ENCODE results near the gene MARVELD1.

Gene MARVELD1

GRCh38 chr10:97686301-97686961 is 27.1 kb upstream of the MARVELD1 start:
- TF ChIP-seq TAF1 (IDR thresholded peaks at IDR 0.05; ENCODE audit: borderline replicate concordance, insufficient read depth, low read length) (no peak), FOXP2 (optimal IDR thresholded peaks at IDR 0.05; ENCODE audit: borderline replicate concordance, extremely low read depth, extremely low read length, insufficient read depth) (no peak), POLR2AphosphoS5 (IDR thresholded peaks at IDR 0.05; ENCODE audit: low read depth, low read length) (no peak), SIN3A (IDR thresholded peaks at IDR 0.05; ENCODE audit: borderline replicate concordance, insufficient read depth, low read length) (no peak)
- TF ChIP-seq, protein P1, sequence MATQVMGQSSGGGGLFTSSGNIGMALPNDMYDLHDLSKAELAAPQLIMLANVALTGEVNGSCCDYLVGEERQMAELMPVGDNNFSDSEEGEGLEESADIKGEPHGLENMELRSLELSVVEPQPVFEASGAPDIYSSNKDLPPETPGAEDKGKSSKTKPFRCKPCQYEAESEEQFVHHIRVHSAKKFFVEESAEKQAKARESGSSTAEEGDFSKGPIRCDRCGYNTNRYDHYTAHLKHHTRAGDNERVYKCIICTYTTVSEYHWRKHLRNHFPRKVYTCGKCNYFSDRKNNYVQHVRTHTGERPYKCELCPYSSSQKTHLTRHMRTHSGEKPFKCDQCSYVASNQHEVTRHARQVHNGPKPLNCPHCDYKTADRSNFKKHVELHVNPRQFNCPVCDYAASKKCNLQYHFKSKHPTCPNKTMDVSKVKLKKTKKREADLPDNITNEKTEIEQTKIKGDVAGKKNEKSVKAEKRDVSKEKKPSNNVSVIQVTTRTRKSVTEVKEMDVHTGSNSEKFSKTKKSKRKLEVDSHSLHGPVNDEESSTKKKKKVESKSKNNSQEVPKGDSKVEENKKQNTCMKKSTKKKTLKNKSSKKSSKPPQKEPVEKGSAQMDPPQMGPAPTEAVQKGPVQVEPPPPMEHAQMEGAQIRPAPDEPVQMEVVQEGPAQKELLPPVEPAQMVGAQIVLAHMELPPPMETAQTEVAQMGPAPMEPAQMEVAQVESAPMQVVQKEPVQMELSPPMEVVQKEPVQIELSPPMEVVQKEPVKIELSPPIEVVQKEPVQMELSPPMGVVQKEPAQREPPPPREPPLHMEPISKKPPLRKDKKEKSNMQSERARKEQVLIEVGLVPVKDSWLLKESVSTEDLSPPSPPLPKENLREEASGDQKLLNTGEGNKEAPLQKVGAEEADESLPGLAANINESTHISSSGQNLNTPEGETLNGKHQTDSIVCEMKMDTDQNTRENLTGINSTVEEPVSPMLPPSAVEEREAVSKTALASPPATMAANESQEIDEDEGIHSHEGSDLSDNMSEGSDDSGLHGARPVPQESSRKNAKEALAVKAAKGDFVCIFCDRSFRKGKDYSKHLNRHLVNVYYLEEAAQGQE (IDR thresholded peaks at IDR 0.05; ENCODE audit: insufficient read depth in 1 of 2, low read depth in 2 of 2, low read length in 2 of 2) = no peak

DNA sequence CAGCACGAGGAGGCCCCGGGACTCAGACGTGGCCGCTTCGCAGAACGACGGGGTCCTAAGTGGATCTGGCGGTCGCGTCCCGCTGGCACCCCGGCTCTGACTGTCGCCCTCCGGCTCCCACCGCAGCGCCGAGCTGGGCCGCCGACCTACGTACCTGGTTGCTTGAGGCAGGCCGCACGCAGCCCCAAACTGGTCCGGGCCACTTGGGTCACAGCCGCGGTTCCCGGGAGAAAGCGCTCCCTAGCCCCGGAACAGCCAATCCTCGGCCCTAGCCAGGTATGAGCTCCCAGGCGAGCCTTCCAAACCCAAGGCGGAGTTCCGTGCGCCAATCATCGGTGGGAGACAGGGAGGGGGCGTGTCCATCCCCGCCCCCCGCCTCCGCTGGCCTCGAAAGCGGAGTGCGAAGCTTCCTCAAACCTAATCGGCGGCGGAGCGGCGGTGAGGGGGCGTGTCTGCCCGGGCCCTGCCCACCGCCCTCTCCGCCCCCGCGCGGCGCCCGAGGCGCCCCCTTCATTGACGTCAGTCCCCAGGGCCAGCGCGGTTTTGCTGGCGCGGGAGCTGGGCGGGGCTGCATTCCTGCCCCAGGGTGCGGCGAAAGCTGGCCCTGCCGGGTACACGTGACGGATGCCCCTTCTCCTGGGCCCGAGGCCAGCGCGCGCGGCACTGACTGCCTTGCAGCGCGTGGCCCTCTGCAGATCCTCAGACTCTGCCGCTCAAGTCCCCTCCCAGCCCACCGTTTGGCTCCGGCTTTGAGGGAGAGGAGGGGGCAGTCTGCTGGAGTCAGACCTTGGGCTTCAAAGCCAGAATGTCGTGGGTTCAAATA is 26.4 kb upstream of the MARVELD1 start, which contains the start of gene AVPI1:
Gene AVPI1, minus strand, starts transcription at position 280 of the 823 bp plus-strand sequence. CDS start 7,336 bp downstream, outside the sequence.
- no peak; the same call in 1 of the 2 replicates for TF ChIP-seq POLR2AphosphoS5 (IDR thresholded peaks at IDR 0.05; ENCODE audit: low read depth, low read length)
- TF ChIP-seq FOXP2 (optimal IDR thresholded peaks at IDR 0.05; ENCODE audit: borderline replicate concordance, extremely low read depth, extremely low read length, insufficient read depth) = peak; percentile 98
- TF ChIP-seq TAF1 (IDR thresholded peaks at IDR 0.05; ENCODE audit: borderline replicate concordance, insufficient read depth, low read length) = no peak
- TF ChIP-seq, protein P1 (IDR thresholded peaks at IDR 0.05; ENCODE audit: insufficient read depth in 1 of 2, low read depth in 2 of 2, low read length in 2 of 2) = no peak

- TF ChIP-seq POLR2AphosphoS5 (IDR thresholded peaks at IDR 0.05; ENCODE audit: low read depth, low read length) (no peak), TAF1 (IDR thresholded peaks at IDR 0.05; ENCODE audit: borderline replicate concordance, insufficient read depth, low read length) (no peak), FOXP2 (optimal IDR thresholded peaks at IDR 0.05; ENCODE audit: borderline replicate concordance, extremely low read depth, extremely low read length, insufficient read depth) (no peak), SIN3A (IDR thresholded peaks at IDR 0.05; ENCODE audit: borderline replicate concordance, insufficient read depth, low read length) (no peak)
- TF ChIP-seq, protein P1 (IDR thresholded peaks at IDR 0.05; ENCODE audit: insufficient read depth in 1 of 2, low read depth in 2 of 2, low read length in 2 of 2) = no peak
These were observed 25.4 kb upstream of the MARVELD1 start for GRCh38 chr10:97687785-97688781.

- TF ChIP-seq, protein P1 (IDR thresholded peaks at IDR 0.05; ENCODE audit: insufficient read depth in 1 of 2, low read depth in 2 of 2, low read length in 2 of 2) = no peak
- TF ChIP-seq TAF1 (IDR thresholded peaks at IDR 0.05; ENCODE audit: borderline replicate concordance, insufficient read depth, low read length) = no peak
- TF ChIP-seq FOXP2 (optimal IDR thresholded peaks at IDR 0.05; ENCODE audit: borderline replicate concordance, extremely low read depth, extremely low read length, insufficient read depth) = no peak
- TF ChIP-seq SIN3A (IDR thresholded peaks at IDR 0.05; ENCODE audit: borderline replicate concordance, insufficient read depth, low read length) = no peak
- no peak for TF ChIP-seq POLR2AphosphoS5 (IDR thresholded peaks at IDR 0.05; ENCODE audit: low read depth, low read length)
These were observed 23.9 kb upstream of the MARVELD1 start for GRCh38 chr10:97689559-97690020.

All from PFSK-1 (cell line).